Epithelial cell of esophagus (primary cell): ENCODE data around the gene BRAT1.
"Not testable (repeated sequence)": the region's sequence is repeated elsewhere in the genome, so short reads cannot be mapped to it uniquely, and the experiment has no call there.

Source experiments
- DNase-seq: peaks from one replicate; pipeline ENCODE4 v3.0.0; 2010; ENCODE audit warnings: low read depth
- H3K4me3 ChIP-seq: 2 replicates; pipeline ENCODE4 v1.5.1; 2011; ENCODE audit warnings: mild to moderate bottlenecking, low read length, control low read depth
- TF ChIP-seq, protein P1 (sequence below): IDR thresholded peaks from 2 replicates; pipeline ENCODE4 v1.5.1; 2011; ENCODE audit warnings: low read depth, mild to moderate bottlenecking, low read length, control low read depth, inconsistent platforms; ENCODE audit not compliant: insufficient read depth; ENCODE audit errors: missing control alignments

Gene BRAT1

GRCh38 chr7:2530994-2531795, 24.1 kb downstream of the BRAT1 start:
- H3K4me3 ChIP-seq, DNase-seq: not testable (repeated sequence)

DNA sequence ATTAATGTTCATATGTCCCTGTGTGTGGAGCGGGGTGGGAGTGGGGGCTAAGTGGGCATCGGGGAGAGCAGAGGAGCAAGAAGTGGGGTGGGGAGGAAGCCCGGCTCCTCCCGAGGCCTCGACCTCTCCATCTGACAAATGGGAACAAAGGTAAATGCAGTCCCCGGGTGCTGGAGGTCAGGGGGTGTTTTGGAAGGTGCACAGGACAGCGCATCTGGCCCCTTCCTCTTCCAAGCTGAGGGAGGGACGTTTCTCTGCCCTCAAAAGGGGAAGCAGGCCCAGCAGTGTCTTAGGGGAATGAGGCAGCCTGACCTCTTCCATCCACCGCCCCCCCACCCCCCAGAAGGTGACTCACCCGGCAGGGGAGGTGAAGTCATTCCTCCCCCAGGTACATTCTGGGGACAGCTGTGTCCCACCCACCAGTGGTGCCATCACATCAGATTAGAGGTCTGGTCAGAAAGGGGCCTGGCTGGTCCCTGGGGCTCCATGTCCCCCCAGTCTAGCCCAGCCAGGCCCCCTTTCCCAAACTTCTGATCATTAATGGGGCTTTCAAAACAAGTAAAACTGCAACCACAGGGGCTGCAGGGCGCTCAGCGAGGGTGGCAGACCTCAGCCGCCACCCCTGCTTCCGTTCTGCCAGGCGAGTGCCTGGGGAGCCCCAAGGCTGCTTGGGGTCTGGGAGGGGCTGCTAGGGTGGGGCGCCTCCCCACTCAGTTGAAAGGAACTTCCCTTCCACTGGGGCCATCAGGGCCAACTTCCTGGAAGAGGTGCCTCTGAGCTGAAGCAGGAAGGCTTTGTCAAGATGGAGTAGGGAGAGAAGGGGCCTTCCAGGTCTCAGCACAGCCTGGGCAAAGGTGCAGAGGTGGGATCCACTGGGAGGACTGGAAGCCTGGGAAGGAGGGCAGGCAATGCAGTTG, 25.0 kb downstream of the BRAT1 start:
- H3K4me3 ChIP-seq: no peak overlapping the region
- DNase-seq: peak; percentile 37
- TF ChIP-seq, protein P1, sequence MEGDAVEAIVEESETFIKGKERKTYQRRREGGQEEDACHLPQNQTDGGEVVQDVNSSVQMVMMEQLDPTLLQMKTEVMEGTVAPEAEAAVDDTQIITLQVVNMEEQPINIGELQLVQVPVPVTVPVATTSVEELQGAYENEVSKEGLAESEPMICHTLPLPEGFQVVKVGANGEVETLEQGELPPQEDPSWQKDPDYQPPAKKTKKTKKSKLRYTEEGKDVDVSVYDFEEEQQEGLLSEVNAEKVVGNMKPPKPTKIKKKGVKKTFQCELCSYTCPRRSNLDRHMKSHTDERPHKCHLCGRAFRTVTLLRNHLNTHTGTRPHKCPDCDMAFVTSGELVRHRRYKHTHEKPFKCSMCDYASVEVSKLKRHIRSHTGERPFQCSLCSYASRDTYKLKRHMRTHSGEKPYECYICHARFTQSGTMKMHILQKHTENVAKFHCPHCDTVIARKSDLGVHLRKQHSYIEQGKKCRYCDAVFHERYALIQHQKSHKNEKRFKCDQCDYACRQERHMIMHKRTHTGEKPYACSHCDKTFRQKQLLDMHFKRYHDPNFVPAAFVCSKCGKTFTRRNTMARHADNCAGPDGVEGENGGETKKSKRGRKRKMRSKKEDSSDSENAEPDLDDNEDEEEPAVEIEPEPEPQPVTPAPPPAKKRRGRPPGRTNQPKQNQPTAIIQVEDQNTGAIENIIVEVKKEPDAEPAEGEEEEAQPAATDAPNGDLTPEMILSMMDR: no peak

GRCh38 chr7:2529161-2530070, 25.9 kb downstream of the BRAT1 start:
- TF ChIP-seq, protein P1: no peak
- no peak overlapping the region for H3K4me3 ChIP-seq
- peak; percentile 35 for DNase-seq

- DNase-seq: no peak
- H3K4me3 ChIP-seq: no peak overlapping the region
- TF ChIP-seq, protein P1: no peak
These were observed 26.7 kb downstream of the BRAT1 start for GRCh38 chr7:2528481-2529095.

GRCh38 chr7:2527505-2528467, 27.5 kb downstream of the BRAT1 start:
- DNase-seq: peak; percentile 61
- TF ChIP-seq, protein P1: no peak
- no peak overlapping the region for H3K4me3 ChIP-seq
